GM19438 (cell line): ENCODE results near the gene ASH1L.
"Not testable (repeated sequence)": the region's sequence is repeated elsewhere in the genome, so short reads cannot be mapped to it uniquely, and the experiment has no call there.

Source experiments
- ATAC-seq: cut with Tn5 transposase; IDR thresholded peaks from one replicate; pipeline ENCODE4 v1.9.1; 2021; ENCODE audit warnings: low read depth; ENCODE audit not compliant: unreplicated experiment

Gene ASH1L

DNA sequence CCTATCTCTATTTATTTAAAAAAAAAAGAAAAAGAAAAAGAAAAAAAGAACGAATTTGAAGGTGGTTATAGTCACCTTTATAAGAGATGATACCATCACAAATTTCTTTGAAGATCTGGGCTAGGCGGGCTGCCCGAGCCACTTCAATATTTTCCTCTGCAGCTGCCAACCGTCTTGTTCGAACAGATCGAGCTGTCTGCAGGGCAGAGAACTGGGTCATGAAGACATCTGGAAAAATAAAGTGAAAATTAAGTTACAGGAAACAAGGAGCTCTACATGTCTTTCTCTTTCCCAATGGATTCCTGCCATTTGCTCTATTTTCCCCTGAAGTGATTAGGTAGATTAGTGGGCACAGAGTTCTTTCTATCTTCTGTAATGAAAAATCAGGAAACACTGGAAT, 210.0 kb downstream of the ASH1L start:
- ATAC-seq: no peak

DNA sequence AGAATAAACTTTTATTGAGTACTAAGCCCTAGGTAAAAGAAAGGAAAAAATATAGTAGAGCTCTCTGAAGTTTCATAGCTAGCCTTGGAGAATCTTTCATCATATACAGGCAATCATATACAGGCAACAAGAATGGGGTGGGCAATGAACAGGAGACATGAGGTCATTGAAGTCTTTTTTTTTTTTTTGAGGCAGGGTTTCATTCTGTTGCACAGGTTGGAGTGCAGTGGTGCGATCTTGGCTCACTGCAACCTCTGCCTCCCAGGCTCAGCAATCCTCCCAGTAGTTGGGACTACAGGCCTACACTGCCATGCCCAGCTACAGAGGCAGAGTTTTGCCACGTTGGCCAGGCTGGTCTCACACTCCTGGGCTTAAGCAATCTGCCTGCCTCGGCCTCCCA, 219.8 kb downstream of the ASH1L start:
- ATAC-seq: no peak

DNA sequence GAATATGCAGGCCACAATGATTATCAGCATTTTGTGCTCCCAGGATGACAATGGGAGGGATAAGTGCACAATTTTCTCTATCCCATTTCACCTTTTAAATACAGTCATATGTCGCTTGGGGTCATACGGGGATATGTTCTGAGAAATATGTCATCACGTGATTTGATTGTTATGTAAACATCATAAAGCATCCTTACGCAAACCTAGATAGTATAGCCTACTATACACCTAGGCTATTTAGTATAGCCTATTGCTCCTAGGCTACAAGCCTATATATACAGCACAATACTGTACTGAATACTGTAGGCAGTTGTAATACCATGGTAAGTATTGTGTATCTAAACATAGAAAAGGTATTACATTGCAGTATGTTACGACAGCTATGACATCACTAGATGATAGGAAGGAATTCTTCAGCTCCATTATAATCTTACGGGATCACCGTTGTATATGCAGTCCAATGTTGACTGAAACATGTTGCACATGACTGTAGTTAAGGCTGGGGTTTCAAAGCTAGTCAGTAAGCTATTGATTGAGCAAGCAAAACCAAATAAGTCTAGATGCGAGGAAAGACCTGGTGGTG, 223.0 kb downstream of the ASH1L start:
- ATAC-seq: no peak

DNA sequence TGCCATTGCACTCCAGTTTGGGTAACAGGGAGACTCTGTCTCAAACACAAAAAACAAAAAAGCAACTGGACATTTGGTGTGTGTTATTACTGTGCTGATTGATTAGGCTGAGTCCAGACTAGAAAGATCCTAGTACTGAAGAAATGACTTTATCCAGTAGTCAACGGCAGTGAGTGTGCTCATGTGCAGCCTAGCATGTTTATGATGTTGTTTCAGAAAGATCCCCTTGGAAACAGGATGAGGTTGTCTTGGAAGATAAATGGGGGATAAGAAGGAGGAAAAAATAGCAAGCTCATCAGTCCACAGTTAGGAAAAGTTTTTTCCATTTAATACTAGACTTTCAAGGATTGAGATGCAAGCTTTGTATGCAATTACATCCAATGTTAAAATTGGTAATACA, 227.6 kb downstream of the ASH1L start:
- ATAC-seq: no peak

DNA sequence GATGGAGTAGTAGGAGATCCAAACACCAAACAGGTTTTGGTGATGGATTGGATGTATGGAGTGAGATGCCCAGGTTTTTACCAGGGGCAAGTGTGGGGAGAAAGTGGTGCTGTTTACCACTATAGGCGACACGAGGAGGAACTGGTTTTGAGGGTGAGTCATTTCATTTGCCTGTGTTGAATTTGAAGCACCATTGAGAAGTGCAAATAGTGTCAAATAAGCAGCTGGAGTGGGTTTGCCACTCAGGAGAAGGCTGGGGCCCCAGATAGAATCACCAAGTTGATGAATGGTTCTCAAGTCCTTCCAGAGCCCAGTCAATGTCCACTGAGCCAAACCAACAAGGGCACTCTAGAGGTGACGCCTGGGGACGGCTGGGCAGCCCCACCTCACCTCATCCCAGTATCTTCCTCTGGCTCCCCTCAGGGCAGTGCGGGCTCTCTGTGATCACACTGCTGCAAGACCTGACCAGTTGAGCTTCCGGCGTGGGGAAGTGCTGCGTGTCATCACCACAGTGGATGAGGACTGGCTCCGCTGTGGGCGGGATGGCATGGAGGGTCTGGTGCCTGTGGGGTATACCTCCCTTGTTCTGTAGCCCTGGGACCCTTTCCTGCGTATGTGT, 232.5 kb downstream of the ASH1L start:
- ATAC-seq: no peak

DNA sequence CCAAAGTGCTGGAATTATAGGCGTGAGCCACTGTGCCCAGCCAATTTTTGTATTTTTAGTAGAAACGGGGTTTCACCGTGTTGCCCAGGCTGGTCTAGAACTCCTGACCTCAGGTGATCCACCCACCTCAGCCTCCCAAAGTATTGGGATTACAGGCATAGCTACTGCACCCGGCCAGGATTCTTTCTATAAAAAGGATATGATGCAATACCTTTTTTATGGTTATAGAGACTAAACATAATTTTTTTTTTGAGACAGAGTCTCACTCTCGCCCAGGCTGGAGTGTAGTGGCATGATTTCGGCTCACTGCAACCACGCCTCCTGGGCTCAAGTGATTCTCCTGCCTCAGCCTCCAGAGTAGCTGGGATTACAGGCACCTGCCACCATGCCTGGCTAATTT, 233.7 kb downstream of the ASH1L start:
- not testable (repeated sequence) for ATAC-seq

DNA sequence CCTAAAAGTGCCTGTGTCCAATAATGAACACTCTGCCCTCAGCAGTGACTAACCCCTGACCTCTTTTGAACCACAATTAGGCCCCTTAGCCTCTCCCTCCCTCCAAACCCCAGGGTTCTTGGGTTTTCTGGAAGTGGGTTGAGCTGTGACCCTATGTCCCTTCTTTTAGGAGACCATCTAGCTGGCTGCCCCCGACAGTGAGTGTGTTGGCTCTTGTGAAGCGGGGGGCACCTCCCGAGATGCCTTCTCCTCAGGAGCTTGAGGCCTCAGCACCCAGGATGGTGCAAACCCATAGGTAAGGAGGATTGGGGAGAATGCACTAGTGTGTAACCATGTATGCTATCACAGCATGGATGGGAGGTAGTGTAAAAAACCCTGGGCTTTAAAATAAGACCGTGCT, 234.6 kb downstream of the ASH1L start:
- ATAC-seq: no peak

DNA sequence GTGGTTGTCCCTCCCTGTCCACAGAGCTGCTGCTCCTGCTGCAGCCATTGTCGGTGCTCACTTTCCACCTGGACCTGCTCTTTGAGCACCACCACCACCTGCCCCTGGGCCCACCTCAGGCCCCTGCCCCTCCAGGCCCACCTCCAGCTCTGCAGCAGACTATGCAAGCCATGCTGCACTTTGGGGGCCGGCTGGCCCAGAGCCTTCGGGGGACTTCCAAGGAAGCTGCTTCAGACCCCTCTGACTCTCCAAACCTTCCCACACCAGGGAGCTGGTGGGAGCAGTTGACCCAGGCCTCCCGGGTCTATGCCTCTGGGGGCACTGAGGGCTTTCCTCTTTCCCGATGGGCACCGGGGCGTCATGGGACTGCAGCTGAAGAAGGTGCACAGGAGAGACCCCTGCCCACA, 236.0 kb downstream of the ASH1L start:
- no peak for ATAC-seq

DNA sequence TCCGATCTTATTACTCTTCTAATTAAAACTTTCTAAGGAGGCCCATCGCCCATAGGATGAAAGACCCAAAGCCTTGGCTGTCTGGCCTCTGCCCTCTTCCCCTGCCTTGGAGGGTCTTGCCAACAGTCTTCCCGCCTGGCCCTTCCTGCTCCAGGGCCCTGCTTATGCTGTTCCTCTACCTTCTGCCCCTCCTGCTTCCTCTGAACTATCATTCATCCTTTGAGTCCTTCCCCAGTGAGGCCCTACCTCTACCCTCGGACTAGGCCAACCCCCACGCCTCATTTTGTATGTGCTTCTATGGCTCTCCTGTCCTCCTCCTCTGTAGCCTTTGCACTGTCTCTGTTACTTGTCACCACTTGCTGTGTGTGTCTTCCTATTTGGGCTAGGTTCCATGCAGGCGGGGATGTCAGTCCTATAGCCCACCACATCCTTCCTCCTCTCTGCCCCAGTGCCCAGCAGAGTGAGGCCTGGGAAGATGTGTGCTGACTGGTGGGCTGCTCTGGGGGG, 236.5 kb downstream of the ASH1L start:
- ATAC-seq: no peak

DNA sequence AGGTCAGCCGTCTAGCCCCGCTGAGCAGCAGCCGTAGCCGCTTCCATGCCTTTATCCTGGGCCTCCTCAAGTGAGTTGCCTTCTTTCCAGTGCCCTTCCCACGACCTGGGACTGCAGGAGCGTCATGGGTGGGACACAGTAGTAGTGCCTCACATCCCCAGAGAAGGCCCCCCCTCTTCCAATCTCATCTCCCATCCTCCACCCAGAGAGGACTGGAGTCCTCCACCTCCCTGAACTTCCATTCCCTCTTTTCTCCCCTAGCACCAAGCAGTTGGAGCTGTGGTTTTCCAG, 237.1 kb downstream of the ASH1L start:
- ATAC-seq: no peak

DNA sequence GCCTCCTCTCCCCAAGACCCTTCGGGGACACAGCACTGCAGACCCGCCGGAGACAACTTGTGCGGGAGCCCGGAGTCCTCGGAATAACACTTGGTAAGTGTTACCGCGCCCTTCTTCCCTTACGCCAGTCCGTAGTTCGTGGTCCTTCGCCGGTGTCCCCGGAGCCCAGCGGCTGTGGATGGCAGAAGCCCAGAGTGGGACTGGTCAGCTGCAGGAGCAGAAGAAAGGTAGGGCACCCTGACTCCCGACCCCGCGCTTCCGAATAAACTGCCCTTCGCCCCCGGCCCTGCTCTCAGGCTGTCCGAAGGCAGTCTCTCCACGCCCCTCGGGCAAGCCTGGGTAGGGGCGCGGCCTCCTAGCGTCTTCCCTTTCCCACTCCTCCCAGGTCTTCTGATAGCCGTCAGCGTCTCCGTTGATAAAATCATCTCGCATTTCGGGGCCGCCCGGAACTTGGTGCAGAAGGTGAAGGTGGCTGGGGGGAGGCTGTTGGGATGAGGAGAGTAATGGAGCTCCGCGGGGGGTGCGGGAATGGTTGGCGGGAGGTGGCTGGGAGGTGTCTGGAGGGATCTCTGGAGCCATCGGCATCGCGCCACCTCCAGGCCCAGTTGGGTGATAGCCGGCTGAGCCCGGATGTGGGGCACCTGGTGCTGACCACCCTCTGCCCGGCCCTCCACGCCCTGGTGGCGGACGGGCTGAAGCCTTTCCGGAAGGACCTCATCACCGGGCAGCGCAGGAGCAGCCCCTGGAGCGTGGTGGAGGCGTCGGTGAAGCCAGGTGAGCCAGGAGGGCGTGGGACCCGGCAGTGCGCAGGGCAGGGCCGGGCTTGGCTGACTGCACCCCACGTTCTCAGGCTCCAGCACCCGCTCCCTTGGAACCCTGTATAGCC, 237.6 kb downstream of the ASH1L start:
- ATAC-seq: no peak

DNA sequence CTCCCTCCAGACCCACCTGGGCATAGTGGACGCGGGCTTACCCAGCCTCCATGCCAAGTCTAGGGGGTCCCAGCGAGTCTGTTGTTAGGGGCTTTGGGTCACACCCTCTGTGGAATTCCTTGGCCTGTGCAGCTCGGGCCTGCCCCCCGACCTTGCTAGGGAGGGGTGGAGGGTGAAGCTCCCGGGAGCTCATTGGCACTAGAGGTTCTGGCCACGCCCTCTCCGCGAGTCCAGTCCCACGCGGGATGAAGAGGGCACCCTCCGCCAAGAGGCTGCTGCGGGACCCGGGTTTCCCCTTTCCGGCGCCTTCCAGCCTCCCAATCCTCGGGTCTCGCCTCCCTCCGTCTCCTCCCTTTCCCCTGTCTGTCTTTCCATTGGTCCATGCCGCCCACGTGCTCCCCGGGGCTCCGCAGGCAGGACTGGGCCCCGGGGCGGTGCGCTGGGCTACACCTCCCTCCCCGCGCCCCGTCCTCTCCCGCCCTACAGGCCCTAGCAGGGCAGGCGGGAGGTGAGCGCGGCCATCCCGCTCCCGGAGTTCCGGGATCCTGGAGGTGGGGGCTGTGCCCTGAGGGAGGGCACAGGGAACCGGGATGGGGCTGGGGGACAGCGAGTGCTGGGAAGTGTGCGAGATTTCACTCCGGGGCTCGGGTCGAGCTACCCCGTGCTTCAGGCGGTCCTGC, 238.4 kb downstream of the ASH1L start:
- ATAC-seq: peak; percentile 68

DNA sequence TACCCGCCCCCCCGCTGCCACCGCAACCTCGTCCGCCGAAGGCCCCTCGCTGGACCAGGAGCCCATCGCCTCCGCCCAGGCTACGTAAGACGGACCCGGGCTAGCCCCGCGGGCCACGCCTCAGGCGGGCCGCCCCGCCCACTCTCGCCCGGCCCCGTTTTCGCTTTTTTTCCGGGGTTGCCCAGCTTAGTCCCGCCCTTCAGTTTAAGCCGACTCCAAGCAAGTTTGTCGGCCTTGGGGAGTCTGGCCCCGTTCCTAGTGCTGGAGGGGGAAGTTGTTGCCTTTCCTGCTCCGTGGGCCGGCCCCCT, 238.9 kb downstream of the ASH1L start:
- peak; percentile 48 for ATAC-seq

DNA sequence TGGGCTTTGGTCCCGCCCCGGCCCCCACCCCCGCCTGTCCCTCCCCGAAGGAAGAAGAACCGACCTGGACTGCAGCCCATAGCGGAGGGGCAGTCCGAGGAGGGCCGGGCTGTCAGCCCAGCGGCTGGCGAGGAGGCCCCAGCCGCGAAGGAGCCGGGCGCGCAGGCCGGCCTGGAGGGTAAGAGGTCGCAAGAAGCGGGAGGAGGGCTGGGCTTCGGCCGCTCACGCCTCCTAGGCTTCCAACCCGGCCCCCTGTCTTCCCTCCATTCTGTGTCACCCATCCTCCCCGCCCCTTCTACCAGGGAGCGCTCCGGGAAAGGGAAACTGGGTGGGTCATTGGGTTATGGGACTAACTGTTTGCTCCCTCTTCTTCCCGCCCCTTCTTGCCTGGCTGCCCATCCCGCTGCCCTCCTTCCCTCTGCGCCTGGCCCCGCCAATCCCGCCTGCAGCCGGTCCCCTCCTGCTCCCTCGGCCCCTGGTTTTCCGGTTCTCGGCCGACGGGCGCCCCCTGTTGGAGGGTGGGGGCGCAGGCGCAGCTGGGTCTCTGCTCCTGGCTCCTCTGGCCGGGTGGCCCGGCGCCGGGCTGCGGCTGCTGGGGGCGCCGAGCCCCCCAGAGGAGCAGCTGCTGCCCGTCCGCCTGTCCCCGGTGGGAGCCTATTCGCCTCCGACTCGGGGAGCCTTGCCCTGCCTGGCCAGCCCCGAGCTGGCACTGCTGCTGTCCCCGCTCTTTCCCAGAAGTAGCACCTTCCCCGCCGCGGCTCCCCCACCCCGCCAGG, 239.5 kb downstream of the ASH1L start:
- no peak for ATAC-seq

DNA sequence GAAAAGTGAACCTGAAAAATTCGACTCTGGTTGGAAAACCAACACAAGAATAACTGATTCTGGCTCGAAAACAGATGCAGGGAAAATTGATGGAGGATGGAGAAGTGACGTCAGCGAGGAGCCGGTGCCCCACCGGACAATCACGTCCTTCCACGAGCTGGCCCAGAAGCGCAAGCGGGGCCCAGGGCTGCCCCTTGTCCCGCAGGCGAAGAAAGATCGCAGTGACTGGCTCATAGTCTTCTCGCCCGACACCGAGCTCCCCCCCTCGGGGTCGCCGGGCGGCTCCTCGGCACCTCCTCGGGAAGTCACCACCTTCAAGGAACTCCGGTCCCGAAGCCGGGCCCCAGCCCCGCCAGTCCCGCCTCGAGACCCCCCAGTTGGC, 240.0 kb downstream of the ASH1L start:
- no peak for ATAC-seq

DNA sequence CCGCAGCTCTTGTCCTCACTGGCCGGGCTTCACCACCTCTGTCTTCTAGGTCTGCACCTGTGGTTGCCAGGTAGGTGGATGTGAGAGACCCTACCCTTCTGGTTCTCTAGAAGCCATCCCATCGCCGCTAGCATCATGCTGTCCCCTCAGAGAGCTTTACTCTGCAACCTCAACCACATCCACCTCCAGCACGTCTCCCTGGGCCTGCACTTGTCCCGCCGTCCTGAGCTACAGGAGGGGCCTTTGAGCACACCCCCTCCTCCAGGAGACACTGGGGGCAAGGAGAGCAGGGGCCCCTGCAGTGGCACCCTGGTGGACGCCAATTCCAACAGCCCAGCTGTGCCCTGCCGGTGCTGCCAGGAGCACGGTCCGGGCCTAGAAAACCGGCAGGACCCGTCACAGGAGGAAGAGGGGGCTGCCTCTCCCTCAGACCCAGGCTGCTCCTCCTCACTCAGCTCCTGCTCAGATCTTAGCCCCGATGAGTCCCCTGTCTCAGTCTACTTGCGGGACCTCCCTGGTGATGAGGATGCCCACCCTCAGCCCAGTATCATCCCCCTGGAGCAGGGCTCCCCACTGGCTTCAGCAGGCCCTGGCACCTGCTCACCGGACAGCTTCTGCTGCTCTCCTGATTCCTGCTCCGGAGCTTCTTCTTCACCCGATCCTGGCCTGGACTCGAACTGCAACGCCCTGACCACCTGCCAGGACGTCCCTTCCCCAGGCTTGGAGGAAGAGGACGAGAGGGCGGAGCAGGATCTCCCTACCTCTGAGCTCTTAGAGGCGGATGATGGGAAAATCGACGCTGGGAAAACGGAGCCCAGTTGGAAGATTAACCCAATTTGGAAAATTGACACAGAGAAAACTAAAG, 240.7 kb downstream of the ASH1L start:
- no peak for ATAC-seq

DNA sequence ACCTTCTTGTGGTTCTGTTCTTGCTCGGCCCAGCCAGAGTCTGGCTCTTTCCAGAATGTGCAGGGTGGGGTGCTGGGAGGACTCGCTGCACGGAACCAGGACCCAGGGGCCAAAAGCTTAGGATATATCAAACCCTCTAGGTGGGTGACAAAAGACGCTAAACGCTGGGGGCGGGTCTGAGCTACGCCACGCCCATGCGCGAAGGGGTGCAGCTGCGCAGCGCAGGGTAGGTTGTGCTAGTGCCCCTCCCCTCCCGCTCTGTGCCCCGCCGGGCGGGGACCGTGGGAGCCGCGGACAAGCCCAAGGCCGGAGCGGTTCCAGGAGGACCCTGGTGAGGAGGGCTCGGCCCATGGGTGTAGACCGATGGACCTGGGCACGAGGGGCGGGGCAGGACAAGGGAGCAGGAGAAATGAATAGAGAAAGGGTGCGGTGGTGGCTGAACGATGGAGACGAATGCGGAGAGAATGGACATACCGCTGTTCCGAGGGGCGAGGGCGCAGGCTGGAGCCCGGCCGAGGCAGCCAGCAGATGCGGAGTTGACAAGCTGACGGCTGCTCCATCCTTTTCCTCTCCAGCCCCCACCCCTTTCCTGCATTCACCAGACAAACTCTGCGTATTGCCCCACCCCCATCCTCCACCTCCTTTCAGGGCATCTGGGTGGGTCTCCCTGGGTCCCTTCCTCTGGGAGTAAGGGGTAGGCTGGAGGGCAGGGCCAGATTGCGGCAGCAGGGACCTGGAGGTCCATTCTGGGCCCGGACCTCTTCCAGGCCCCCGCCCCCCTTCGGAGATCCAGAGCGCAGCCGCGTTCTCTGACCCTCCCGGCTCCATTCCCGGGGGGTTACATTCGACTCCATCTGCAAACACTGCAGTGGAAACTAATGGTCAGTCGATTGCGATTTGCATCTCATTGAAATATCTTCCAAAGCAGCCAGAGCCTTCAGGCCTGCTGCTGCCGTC, 241.7 kb downstream of the ASH1L start, which contains the start of gene RUSC1:
Gene RUSC1 (plus strand): TSS at position 234 of the 957 bp plus-strand sequence. CDS start 880 bp downstream, outside the sequence.
- ATAC-seq: no peak

DNA sequence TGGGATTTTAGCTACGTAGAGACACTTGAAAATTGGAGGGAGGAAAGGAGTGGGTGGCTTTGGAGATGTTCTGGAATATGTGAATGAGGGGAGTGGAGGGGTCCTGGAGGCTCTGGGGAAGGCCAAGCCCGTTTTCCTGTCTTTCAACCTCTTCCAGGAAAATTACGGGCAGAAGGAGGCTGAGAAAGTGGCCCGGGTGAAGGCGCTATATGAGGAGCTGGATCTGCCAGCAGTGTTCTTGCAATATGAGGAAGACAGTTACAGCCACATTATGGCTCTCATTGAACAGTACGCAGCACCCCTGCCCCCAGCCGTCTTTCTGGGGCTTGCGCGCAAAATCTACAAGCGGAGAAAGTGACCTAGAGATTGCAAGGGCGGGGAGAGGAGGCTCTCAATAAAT, 242.4 kb downstream of the ASH1L start:
- ATAC-seq: no peak

DNA sequence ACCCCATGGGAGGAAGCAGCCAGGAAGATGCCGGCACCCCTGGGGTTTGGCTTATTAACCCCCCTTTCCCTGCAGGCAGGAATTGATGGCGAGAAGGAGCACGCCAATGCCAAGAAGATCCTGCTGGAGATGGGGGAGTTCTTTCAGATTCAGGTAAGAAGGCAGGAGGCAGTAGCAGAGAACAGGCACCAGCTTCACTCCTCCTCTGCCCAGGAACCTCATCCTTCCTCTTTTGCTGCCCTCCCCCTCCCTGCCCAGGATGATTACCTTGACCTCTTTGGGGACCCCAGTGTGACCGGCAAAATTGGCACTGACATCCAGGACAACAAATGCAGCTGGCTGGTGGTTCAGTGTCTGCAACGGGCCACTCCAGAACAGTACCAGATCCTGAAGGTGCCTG, 243.1 kb downstream of the ASH1L start:
- no peak for ATAC-seq
